HEK293 (cell line): ENCODE measurements around the gene KANSL1L.

Experiments
- CTCF ChIA-PET: fragments of 350-600 bp; formaldehyde crosslinking; extraction: SDS; loops from one replicate; lab custom pipeline; 2021; ENCODE audit warnings: antibody characterized with exemption; lab: Yijun Ruan, JAX
- POLR2A ChIA-PET: fragments of 300-600 bp; formaldehyde crosslinking; extraction: SDS; loops from one replicate; lab custom pipeline; 2020; ENCODE audit warnings: antibody characterized with exemption, inconsistent platforms; lab: Yijun Ruan, JAX
- H3K27ac ChIP-seq: fragments of 200-500 bp; sonication (Bioruptor generic); 2 replicates; pipeline ENCODE4 v1.5.1; 2014; ENCODE audit warnings: low read depth, low read length, control low read depth, inconsistent platforms; ENCODE audit errors: extremely low read depth
- H3K36me3 ChIP-seq, 2 experiments: fragments of 200-500 bp in 1 of 2; sonication (Bioruptor generic) in 1 of 2; 1 replicate in 1 of 2; 2 replicates in 1 of 2; pipeline ENCODE4 v1.5.1; 2014 to 2017; ENCODE audit warnings: inconsistent platforms in 2 of 2, low read length in 2 of 2; ENCODE audit not compliant: control insufficient read depth in 2 of 2, insufficient read depth in 1 of 2
- H3K4me1 ChIP-seq: fragments of 200-500 bp; sonication (Bioruptor generic); 2 replicates; pipeline ENCODE4 v1.5.1; 2014; ENCODE audit warnings: mild to moderate bottlenecking, low read length, inconsistent platforms; ENCODE audit not compliant: control insufficient read depth, insufficient read depth
- H3K4me3 ChIP-seq: 2 replicates; pipeline ENCODE4 v1.5.1; 2011; ENCODE audit warnings: low read depth, mild to moderate bottlenecking, control low read depth, low read length, moderate library complexity
- H3K9me3 ChIP-seq: fragments of 200-500 bp; sonication (Bioruptor generic); 2 replicates; pipeline ENCODE4 v1.5.1; 2014; ENCODE audit warnings: low read depth, low read length, inconsistent platforms; ENCODE audit not compliant: control insufficient read depth, insufficient read depth
- HOXC10 ChIP-seq: sonication (generic); formaldehyde crosslinking; IDR thresholded peaks from 2 replicates; pipeline ENCODE4 v1.8.1; 2023; ENCODE audit warnings: mild to moderate bottlenecking, missing genetic modification reagents
- HOXD13 ChIP-seq: sonication (generic); formaldehyde crosslinking; IDR thresholded peaks from 2 replicates; pipeline ENCODE4 v1.8.0; 2022; ENCODE audit warnings: missing genetic modification reagents, borderline replicate concordance
- KLF7 ChIP-seq: fragments of 450-650 bp; formaldehyde crosslinking; IDR thresholded peaks from 2 replicates; pipeline ENCODE4 v1.5.1; 2016; ENCODE audit warnings: missing biosample characterization, missing genetic modification characterization, borderline replicate concordance
- MZF1 ChIP-seq: fragments of 450-650 bp; formaldehyde crosslinking; IDR thresholded peaks from 2 replicates; pipeline ENCODE4 v1.5.1; 2017; ENCODE audit warnings: missing biosample characterization, missing genetic modification characterization, borderline replicate concordance
- PRDM6 ChIP-seq: fragments of 450-650 bp; formaldehyde crosslinking; IDR thresholded peaks from 2 replicates; pipeline ENCODE4 v1.5.1; 2017; ENCODE audit warnings: missing biosample characterization, missing genetic modification characterization
- ZBTB11 ChIP-seq: fragments of 450-650 bp; formaldehyde crosslinking; conservative IDR thresholded peaks from 2 replicates; pipeline ENCODE4 v1.5.1; 2016; ENCODE audit warnings: low read depth, missing biosample characterization, missing genetic modification characterization
- ZBTB26 ChIP-seq: fragments of 450-650 bp; formaldehyde crosslinking; optimal IDR thresholded peaks from 2 replicates; pipeline ENCODE3; 2016; ENCODE audit warnings: missing biosample characterization, mild to moderate bottlenecking, missing genetic modification characterization
- ZNF10 ChIP-seq: fragments of 450-650 bp; formaldehyde crosslinking; IDR thresholded peaks from 2 replicates; pipeline ENCODE4 v1.5.1; 2017; ENCODE audit warnings: missing biosample characterization, missing genetic modification characterization
- ZNF211 ChIP-seq: fragments of 450-650 bp; formaldehyde crosslinking; IDR thresholded peaks from 2 replicates; pipeline ENCODE4 v1.5.1; 2016; ENCODE audit warnings: low read depth, missing biosample characterization, missing genetic modification characterization
- ZNF335 ChIP-seq: fragments of 450-650 bp; formaldehyde crosslinking; conservative IDR thresholded peaks from 2 replicates; pipeline ENCODE4 v1.5.1; 2016; ENCODE audit warnings: missing biosample characterization, missing genetic modification characterization
- ZNF341 ChIP-seq: fragments of 450-650 bp; formaldehyde crosslinking; IDR thresholded peaks from 2 replicates; pipeline ENCODE4; 2016; ENCODE audit warnings: low read depth, missing biosample characterization, missing genetic modification characterization
- ZNF473 ChIP-seq: fragments of 450-650 bp; formaldehyde crosslinking; IDR thresholded peaks from 2 replicates; pipeline ENCODE4 v1.5.1; 2017; ENCODE audit warnings: missing biosample characterization, missing genetic modification characterization
- ZNF510 ChIP-seq: fragments of 450-650 bp; formaldehyde crosslinking; IDR thresholded peaks from 2 replicates; pipeline ENCODE4 v1.5.1; 2018; ENCODE audit warnings: mild to moderate bottlenecking, missing genetic modification characterization, missing biosample characterization; ENCODE audit not compliant: insufficient replicate concordance
- ZNF629 ChIP-seq: fragments of 450-650 bp; formaldehyde crosslinking; IDR thresholded peaks from 2 replicates; pipeline ENCODE4 v1.5.1; 2017; ENCODE audit warnings: missing biosample characterization, missing genetic modification characterization
- ZNF658 ChIP-seq: fragments of 450-650 bp; formaldehyde crosslinking; IDR thresholded peaks from 2 replicates; pipeline ENCODE4; 2016; ENCODE audit warnings: missing biosample characterization, missing genetic modification characterization
- ZNF768 ChIP-seq: fragments of 450-650 bp; formaldehyde crosslinking; IDR thresholded peaks from 2 replicates; pipeline ENCODE4 v1.5.1; 2018; ENCODE audit warnings: missing biosample characterization, mild to moderate bottlenecking, missing genetic modification characterization
- ZNF777 ChIP-seq: fragments of 450-650 bp; formaldehyde crosslinking; IDR thresholded peaks from 2 replicates; pipeline ENCODE4 v1.5.1; 2017; ENCODE audit warnings: missing biosample characterization, missing genetic modification characterization, borderline replicate concordance
- ZNF843 ChIP-seq: fragments of 450-650 bp; formaldehyde crosslinking; IDR thresholded peaks from 2 replicates; pipeline ENCODE4 v1.5.1; 2016; ENCODE audit warnings: missing biosample characterization, missing genetic modification characterization

Gene KANSL1L

GRCh38 chr2:209986415-209986814, 184.8 kb downstream of the KANSL1L start:
- TF ChIP-seq MZF1 (tag by site-specific recombination) (no peak), ZBTB11 (tag by site-specific recombination) (no peak), ZNF843 (tag by site-specific recombination) (no peak), ZNF211 (tag by site-specific recombination) (no peak), HOXD13 (no peak), ZNF510 (tag by site-specific recombination) (no peak), ZNF777 (tag by site-specific recombination) (no peak), ZNF335 (tag by site-specific recombination) (no peak)
- Histone ChIP-seq H3K9me3 (no peaks in the 10 kb centered on the region), H3K4me3 (no peak overlapping the region), H3K36me3 (no peaks in the 10 kb centered on the region), H3K4me1 (no peaks in the 10 kb centered on the region), H3K27ac (no peak overlapping the region)
- CTCF ChIA-PET: interaction anchor here (0.7 to 1.9 kb wide), 2 partner anchors 160 to 209 kb away, joined by 3 to 8 read pairs; no protein-coding TSS in a partner anchor
- POLR2A ChIA-PET: no interaction called here

GRCh38 chr2:209985874-209986273, 185.3 kb downstream of the KANSL1L start:
- H3K4me1 ChIP-seq: no peaks in the 10 kb centered on the region
- no peaks in the 10 kb centered on the region for H3K9me3 ChIP-seq
- no peak overlapping the region for H3K27ac ChIP-seq
- TF ChIP-seq ZBTB26 (tag by site-specific recombination) (no peak), ZNF10 (tag by site-specific recombination) (no peak), HOXC10 (CRISPR knock-in tag) (no peak), ZNF768 (no peak), ZNF629 (tag by site-specific recombination) (no peak), ZNF341 (tag by site-specific recombination) (no peak), KLF7 (tag by site-specific recombination) (no peak), PRDM6 (no peak), ZNF658 (tag by site-specific recombination) (no peak), ZNF473 (tag by site-specific recombination) (no peak), ZNF777 (tag by site-specific recombination) (no peak)
- CTCF ChIA-PET: interaction anchor here (1.9 kb wide), 1 partner anchor 210 kb away, joined by 8 read pairs; no protein-coding TSS in a partner anchor
- no peak overlapping the region for H3K4me3 ChIP-seq
- POLR2A ChIA-PET: no interaction called here
- H3K36me3 ChIP-seq: no peaks in the 10 kb centered on the region
